ENCODE data around the gene EXT2.

EXT2 gene

DNA sequence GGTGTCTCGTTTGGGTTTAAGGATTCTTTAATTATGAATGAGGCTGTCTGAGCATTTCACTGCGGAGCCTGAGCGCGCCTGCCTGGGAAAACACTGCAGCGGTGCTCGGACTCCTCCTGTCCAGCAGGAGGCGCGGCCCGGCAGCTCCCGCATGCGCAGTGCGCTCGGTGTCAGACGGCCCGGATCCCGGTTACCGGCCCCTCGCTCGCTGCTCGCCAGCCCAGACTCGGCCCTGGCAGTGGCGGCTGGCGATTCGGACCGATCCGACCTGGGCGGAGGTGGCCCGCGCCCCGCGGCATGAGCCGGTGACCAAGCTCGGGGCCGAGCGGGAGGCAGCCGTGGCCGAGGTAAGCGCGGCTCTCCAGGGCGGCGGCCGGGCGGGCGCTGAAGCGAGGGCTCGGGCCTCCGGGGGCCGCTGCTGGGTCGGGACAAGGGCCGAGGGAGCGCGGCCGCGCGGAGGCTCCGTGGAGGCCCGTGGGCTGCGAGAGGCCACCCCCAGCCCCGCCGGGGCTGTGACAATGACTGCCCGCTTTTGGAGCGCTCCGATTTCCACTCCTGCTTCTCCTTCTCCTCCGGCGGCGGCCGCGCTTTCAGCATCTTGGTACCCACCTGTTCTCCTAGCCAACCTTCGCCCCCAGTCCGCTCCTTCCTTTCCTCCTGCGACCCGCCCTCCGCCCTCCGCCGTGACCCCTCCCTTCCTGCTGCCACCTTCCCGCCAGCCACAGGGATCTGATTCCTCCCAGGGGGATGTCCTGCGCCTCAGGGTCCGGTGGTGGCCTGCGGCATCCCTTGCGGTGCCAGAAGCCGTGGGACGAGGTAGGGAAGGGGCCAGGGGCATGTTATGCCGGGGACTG lies at the start of gene EXT2:
Gene EXT2, plus strand, starts transcription at position 173 of the 854 bp plus-strand sequence. CDS start 12,035 bp downstream, outside the sequence.
- DNase-seq, result peak; percentile 62

GRCh38 chr11:44046182-44046581 lies 49.3 kb upstream of the EXT2 start:
- DNase-seq, result no peak

DNA sequence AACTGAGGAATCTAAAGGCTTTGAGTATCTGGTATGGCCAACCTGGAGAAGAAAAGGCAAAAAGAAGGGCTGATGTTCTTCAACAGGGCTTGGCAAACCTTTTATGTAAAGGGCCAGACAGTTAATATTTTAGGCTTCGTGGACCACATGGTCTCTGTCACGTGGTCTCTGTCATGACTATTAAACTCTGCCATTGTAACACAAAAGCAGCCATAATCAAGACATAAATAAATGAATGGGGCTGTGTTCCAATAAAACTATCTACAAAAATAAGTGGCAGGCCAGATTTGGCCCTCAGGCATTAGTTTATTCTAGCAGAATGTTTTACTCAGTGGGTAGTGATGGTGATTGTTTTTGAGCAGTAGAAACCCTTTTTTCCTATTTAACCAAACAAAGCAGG lies 48.2 kb upstream of the EXT2 start:
- no peak for DNase-seq

DNA sequence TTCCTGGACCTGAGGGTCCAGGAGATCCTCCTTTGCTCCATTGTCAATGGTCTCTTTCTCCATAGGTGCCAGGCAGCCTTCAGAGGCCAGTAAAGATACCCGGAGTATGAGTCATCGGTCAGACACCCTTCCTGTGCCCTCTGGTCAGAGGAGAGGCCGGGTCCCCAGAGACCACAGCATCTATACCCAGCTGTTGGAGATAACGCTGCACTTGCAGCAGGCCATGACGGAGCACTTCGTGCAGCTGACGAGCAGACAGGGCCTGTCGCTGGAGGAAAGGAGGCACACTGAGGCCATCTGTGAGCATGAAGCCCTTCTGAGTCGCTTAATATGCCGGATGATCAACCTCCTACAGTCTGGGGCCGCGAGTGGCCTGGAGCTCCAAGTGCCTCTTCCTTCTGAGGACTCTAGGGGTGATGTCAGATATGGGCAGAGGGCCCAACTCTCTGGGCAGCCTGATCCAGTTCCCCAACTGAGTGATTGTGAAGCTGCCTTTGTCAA lies 47.5 kb upstream of the EXT2 start, which contains the start of gene ACCSL:
Gene ACCSL, plus strand, starts transcription at position 51 of the 501 bp plus-strand sequence. Its CDS starts 56 bp downstream, at position 107.
- DNase-seq, result no peak

- no peak for DNase-seq
Observed at GRCh38 chr11:44049832-44050231, 45.6 kb upstream of the EXT2 start.

- DNase-seq, result no peak
Observed at GRCh38 chr11:44051171-44051570, 44.3 kb upstream of the EXT2 start.

DNA sequence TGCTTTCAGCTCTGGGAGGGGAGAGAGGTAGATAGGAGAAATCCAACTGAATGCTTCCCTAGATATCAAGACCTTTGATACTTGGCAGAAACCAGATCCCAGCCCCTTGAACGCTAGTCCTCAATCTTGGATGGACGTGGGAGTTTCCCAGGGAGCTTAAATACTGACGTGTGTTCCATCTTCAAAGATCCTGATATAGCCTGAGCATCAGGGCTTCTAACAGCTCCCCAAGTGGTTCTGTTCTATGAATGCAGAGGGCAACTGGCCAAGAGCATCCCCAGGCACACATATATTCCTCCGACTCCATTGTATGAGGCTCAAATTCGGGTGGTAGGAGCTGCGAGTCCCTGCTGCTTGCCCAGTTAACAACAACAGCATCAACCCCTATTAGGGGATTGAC lies 38.1 kb upstream of the EXT2 start:
- DNase-seq, result no peak

DNA sequence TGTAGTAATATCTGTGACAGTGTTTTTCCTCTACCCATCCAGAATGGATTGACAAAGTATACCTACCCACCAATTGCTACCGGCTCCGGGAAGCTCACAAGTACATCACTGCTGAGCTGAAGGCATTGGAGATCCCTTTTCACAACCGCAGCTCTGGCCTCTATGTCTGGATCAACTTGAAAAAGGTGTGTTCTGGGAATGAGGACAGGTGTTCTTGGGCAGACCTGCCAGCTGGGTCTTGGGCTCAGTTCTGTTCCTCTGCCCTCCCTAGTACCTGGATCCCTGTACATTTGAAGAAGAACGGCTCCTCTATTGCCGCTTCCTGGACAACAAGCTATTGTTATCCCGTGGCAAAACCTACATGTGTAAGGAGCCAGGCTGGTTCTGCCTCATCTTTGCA lies 37.2 kb upstream of the EXT2 start:
- DNase-seq, result no peak

DNA sequence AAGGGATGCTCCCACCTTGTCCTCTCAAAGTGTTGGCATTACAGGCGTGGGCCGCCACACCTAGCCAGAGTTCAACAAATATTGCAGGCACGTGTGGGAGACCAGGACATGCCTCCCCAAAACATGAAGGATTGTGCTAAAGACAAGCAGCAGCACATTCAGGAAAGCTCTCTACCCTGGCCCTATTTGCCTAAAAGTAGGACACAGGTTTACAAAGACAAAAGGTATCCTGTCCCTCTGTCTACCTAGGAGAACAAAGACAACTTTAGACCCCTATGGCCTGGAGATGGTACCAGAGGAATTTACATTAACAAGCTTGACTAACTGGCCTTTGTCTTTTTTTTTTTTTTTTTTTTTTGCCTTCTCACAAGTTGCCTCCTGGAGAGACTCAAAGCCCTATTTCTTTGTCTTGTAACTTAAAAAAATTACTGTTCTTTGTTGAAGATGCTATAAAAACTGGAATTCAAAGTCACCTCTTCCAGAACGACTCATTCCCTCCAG lies 30.3 kb upstream of the EXT2 start:
- DNase-seq, result no peak

- peak; percentile 90 for DNase-seq
Observed at GRCh38 chr11:44065841-44066731, 29.4 kb upstream of the EXT2 start, which contains the start of gene ACCS. Gene ACCS, plus strand, starts transcription at chr11:44066270. Its CDS starts 1,358 bp downstream, at chr11:44067628.

- DNase-seq, result peak; percentile 27
Observed at GRCh38 chr11:44066732-44067141, 28.7 kb upstream of the EXT2 start.

- no peak for DNase-seq
Observed at GRCh38 chr11:44067266-44067665, 28.2 kb upstream of the EXT2 start.

DNA sequence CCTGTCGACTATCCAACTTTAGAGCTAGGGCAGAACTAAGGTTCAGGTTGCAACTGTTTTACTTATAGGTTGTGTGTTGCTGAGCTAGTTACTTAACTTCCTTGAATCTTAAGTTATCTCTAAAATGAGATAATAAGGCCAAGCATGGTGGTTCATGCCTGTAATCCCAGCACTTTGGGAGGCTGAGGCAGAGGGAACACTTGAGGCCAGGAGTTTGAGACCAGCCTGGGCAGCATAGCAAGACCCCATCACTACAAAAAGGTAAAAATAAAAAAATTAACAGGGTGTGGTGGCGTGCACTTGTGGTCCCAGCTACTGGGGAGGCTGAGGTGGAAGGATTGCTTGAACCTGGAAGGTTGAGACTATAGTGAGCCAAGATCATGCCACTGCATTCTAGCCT lies 27.3 kb upstream of the EXT2 start:
- no peak for DNase-seq

DNA sequence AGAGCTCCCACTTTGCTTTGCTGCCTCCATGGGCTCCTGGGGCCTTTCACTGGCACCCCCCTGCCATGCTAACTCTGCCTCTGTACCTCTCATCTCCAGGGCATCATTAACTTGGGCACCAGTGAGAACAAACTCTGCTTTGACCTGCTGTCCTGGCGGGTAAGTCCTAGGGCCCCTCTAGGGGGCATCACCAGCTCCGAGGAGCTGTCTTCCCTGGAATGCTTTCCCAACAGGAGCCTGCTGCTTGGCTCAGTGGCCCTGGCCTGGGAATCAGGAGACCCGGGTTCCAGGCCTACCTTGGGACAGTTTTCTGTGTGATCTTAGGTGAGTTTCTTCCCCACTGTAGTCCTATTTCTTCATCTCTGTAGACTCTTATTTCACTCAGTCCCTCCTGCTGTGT lies 24.3 kb upstream of the EXT2 start:
- DNase-seq, result no peak

- DNase-seq, result no peak
Observed at GRCh38 chr11:44072757-44073658, 22.5 kb upstream of the EXT2 start.

DNA sequence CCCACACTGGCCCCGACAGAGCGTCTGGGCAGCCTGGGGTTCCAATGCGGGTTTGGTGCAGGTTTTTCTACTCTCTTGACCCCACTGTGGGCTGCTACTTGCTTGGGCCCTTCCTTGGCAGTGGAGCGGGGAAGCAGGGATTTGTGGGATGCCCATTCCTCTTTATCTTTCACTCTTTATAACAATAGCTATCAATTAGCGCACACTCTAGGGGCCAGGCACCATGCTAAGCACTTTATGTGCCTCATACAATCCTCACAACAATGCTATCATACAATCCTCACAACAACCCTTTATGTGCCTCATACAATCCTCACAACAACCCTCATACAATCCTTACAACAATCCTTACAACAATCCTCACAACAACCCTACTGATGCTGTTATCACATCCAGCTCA lies 16.7 kb upstream of the EXT2 start:
- DNase-seq, result no peak

DNA sequence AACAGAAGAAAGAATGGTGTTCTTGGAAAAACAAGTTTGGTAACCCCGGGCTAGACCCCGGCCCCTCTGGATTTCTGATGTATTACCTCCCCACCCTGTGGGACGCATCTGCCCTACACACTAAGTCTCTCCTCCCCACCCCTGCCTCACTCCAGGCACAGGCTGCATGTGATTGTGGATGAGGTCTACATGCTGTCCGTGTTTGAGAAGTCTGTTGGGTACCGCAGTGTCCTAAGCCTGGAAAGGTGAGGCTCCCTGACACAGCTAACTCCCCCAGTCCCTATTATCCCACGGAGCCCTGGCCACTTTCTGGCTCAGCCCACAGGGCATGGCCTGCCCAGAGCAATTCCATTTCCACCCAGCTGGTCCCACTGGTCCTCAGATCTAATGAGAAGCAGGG lies 16.1 kb upstream of the EXT2 start:
- no peak for DNase-seq

GRCh38 chr11:44080951-44081350 lies 14.5 kb upstream of the EXT2 start:
- no peak for DNase-seq

DNA sequence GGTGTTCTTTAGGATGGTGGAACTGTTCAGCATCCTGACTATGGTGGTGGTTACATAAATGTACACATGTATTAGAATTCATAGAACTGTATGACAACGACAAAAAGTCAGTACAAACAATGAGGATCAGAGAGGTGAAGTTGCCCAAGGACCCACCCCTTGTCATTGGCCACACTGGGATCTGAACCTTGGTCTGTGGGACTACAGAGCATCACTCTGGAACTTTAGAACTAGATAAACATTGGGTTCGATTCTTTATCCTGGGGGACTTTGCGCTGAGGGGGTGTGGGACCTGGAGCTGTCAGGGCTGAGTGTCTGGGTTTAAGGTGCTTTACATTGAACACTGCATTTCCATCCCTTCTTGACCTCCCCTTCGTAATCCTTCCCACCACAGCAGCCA lies 12.8 kb upstream of the EXT2 start:
- no peak for DNase-seq

DNA sequence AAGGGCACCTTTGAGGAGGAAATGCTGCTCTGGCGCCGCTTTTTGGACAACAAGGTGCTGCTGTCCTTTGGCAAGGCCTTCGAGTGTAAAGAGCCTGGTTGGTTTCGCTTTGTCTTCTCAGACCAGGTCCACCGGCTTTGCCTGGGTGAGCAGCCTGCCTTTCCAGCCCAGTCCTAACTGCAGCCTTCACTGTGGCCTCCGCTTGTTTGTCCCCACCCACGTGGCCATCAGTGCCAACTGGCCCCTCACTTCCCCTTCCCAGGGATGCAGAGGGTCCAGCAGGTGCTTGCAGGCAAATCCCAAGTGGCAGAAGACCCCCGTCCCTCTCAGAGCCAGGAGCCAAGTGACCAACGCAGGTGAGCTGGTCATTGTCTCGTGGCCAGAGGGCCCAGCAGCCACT lies 12.0 kb upstream of the EXT2 start:
- DNase-seq, result no peak

- DNase-seq, result no peak
Observed at GRCh38 chr11:44083906-44084305, 11.6 kb upstream of the EXT2 start.

- DNase-seq, result no peak
Observed at GRCh38 chr11:44085330-44085729, 10.1 kb upstream of the EXT2 start.
